NCI-H510A (cell line): ENCODE data around the gene SNAP23.
"Not testable (repeated sequence)": the region's sequence is repeated elsewhere in the genome, so short reads cannot be mapped to it uniquely, and the experiment has no call there.

Source experiments
- DNase-seq: peaks from one replicate; lab custom pipeline; 2025; lab: John Stamatoyannopoulos, UW

The SNAP23 gene

DNA sequence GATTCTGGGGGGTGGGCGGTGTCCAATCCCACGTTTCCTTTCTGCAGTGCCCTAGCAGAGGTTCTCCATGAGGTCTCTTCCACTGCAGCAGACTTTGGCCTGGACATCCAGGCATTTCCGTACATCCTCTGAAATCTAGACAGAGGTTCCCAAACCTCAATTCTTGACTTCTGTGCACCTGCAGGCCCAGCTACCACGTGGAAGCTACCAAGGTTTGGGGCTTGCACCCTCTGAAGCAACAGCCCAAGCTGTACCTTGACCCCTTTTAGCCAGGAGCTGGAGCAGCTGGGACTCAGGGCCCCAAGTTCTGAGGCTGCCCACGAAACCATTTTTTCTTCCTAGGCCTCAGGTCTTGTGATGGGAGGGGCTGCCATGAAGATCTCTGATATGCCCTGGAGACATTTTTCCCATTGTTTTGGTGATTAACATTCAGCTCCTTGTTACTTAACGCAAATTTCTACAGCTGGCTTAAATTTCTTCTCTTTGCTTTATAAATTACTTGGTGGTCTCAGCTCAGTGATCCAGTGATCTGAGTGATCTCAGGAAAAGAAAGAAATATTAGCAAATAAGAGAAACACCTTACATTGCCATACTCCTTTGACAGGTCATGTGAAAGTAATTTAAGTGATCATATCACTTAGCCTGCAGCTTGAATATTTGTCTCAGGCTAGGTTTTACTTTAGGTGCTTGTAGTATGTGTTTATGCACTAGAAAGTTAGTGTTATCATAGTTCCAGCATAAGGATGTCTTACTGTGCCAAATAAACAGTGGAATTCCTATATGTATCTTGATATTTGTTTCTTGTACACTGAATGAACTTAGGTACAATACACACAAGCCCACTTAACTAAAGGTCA lies 3.0 kb downstream of the SNAP23 start:
- no peak for DNase-seq

DNA sequence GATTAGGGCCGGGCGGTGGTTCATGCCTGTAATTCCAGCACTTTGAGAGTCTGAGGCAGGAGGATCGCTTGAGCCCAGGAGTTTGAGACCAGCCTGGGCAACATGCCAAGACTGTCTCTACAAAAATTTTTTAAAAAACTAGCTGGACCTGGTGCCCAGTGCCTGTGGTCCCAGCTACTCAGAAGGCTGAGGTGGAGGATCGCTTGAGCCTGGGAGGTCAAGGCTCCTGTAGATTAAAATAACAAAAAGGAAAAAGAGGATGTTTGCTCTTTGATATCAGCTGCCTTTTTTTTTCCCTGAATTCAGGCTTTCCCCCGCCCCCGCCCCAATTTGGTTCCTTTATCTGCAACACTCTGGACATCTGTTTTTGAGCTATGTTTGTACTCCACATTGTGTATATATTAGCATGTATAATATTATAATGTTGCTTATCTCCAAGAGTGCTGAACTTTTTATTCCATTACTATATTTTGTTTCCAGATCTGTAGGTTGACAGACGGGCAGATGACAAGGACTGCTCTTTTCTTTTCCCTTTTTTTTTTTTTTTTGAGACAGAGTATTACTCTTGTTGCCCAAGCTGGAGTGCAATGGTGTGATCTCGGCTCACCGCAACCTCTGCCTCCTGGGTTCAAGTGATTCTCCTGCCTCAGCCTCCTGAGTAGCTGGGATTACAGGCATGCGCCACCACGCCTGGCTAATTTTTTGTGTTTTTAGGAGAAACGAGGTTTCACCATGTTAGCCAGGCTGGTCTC lies 4.6 kb downstream of the SNAP23 start:
- DNase-seq = no peak

DNA sequence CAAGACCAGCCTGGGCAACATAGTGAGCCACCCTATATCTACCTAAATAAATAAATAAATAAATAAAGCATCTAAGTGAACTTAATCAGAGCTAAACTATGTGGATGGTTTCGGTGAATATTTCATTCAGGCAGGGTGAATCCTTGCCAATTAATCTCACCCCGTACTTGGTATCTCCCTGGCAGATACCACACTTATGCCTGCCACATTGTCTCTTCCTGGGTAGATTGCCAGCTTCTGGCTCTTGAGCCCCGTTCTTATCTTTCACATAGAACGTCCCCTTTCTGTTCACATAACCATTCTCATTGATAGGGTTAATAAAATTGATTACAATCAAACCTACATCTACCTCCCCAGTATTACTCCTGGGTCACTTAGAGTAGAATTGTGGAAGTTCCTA lies 7.0 kb downstream of the SNAP23 start:
- no peak for DNase-seq

DNA sequence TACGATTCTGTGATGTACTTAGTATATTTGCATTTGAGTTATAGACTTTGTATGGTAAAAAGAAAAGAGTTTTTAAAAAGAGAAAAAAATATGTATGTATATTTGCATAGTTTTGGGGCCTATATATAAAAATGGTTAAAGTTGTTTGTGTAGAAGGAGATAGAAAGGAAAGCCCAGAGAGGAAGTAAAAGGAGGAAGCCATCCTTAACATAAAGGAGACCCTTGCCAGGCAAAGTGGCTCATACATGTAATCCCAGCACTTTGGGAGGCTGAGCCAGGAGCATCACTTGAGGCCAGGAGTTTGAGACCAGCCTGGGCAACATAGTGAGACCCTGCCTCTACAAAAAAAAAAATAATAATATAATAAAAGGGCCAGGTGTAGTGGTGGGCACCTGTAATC lies 8.4 kb downstream of the SNAP23 start:
- DNase-seq = no peak

DNA sequence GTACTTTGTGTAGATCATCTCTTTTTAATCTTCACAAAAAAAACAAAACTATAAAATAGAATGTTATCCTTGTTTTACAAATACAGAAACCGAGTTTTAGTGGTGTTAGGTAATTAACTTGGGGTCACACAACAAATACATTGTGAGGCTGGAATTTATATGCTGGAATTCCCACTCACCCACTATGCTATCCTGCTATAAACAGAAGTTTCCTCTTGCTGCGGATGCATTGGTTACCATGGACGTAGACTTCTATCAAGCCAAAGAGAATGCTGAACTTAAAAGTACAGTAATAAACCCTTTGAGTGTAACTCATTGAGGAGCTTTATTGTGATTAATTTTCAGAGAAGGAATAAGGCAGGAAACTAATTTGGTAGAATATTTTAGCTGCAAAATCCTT lies 9.2 kb downstream of the SNAP23 start:
- DNase-seq = no peak

DNA sequence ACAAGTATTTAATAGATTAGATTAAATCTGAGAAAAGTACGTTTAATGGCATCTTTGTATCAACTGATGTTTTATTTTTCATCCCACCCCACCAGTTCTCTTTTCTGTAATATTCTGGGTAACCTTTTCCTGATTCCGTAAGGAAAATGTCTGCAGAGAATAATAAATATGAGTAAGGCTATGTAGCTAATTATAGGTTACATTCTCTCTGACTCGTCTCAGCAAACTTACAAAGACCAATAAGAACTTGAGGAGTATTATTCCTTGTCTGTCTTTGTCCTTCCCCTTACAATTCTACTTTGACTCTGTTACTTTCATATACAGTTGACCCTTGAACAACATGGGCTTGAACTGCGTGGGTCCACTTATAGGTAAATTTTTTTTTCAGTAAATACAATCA lies 12.1 kb downstream of the SNAP23 start:
- DNase-seq = no peak

DNA sequence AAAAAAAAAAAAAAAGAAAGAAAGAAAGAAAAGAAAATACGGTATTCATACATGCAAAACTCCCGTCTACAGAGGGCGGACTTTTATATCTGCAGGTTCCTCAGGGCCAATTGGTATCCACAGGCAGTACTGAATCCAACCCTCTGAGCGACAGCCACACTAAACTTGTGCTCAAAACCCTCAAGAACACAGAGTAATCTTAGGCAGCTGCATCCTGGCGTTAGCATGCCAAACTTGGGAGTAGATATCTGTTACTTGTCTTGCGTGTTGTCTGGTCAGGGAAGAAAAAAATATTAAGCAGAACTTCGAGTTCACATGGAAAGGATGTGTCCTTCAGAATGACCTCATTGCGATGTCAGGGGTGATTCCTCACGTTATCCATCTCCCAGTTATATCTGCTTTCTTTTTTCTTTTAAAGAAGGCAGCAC lies 12.8 kb downstream of the SNAP23 start:
- DNase-seq = no peak

DNA sequence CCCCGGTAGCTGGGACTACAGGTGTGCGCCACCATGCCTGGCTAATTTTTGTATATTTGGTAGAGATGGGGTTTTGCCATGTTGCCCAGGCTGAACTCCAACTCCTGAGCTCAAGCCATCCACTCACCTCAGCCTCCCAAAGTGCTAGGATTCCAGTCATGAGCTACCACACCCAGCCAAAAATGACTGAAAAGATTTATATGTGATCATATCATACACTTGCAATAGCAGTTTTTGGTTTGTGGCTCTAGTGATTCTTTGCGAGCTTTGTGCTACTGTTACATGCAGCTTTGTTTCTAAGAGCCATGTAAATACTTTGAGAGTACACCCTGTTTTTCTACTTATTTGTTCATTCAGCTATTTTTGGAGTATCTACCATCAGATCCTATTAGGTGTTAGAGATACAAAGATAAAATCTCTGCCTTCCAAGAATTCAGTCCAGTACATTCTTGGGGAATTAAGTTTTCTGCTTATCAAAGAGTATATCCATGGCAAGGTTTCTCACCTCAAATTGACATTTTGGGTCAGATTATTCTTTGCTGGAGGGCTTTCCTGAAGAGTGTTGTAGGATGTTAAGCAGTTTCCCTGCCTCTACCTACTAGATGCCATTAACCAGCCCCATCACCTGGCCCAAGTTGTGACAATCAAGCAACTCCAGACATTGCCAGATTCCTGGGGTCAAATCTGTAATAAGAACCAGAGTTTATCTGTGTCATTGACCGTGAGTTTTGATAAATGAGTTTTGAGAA lies 15.0 kb downstream of the SNAP23 start:
- DNase-seq = no peak

DNA sequence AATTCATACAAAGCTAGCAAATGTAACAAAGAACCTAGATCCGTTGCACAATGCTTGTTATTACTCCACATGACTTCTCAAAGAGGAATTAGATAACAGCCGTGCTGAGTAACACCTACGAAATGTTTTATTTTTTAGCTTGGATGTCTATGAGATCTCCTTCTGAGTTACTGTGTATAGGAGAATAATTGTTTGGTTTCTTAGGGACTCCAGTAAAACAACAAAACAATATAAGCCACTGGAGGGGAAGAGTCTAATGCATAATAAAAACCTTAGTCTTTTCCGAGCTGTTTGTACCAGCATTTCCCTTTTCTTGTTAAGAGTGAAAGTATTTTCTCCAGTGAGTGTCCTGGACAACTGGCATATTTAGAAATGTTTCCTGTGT lies 15.6 kb downstream of the SNAP23 start:
- no peak for DNase-seq

DNA sequence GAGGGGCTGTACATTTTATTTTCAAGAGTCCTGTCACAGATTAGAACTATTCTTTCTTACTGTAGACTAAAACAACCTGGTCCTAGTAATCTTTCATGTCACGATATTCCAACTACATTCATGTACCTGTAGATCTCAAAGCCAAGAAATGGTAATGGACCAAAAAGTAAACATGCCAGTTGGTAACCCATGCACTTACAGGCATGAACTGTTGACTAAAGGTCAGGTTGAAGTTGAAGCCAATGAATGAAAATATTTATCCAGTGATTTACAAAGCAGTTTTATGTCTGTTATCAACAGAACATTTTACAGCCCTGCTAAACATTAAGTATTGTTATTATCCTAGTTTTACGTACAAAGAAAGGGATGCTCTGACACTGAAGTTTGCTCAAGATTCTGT lies 27.9 kb downstream of the SNAP23 start:
- no peak for DNase-seq

DNA sequence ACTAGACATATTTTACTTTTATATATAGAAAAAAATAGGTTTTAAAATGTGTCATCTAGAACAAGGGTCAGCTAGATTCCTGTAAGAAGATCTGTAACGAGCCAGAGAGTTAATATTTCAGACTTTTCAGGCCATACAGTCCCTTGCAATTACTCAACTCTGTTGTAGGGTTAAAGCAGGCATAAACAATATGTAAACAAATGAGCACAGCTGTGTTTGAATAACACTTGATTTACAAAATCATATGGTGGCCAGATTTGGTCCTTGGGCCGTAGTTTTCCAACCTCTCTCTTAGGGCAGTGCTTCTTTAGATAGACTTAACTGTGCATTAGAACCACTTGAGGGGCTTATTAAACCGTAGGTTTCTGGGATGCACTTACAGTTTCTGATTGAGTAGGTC lies 33.5 kb downstream of the SNAP23 start:
- DNase-seq = no peak

DNA sequence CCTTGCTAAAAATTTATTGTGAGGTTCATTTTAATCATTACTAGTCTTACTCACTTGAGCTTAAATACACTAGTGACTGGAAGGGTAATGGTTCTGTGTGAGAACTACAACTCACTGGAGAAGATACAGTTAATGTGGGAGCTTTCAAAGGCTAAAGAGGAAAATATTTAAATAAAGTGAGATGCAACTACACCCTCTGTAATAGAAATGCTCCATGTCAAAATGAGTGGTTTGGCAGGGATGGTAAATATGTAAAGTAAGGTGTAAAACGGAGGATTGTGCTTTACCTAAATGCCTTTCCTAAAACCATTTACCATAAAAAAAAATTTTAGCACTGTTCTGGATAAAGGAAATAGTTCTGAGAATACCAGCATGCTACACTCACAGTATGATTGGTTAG lies 37.8 kb downstream of the SNAP23 start:
- DNase-seq = no peak

DNA sequence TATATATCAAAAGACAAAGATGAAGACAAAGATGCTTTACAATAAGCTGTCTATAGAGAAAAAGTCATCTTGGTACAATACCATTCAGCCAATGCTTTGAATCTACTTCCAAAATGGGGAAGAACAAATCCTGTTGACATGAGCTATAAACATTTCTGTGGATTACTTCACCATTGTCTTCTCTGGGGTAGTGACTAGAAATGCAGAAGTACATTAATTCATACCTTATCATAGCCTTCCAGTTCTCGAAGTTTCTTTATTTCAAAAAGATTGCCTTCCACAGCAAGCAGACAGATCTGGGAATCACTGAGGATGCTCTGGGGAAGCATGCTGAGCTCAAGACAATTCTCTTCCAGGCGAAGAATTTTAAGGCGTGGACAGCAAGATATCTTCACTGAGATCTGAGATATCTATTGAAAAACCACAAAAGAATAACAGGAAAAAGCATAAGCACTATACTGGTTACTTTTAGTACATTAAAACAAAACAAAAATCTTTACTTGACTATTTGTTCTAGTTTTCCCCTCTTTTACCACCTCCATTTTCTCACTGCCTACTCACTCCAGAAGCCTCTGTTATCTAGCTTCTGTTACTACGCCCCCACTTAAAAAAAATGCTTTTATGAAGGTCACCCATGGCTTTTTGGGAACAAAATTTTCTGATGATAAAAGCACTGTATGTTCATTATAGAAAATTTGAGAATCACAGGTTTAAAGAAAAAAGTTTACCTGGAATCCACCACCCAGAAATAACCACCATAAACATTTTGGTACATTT lies 49.6 kb downstream of the SNAP23 start:
- DNase-seq = no peak

DNA sequence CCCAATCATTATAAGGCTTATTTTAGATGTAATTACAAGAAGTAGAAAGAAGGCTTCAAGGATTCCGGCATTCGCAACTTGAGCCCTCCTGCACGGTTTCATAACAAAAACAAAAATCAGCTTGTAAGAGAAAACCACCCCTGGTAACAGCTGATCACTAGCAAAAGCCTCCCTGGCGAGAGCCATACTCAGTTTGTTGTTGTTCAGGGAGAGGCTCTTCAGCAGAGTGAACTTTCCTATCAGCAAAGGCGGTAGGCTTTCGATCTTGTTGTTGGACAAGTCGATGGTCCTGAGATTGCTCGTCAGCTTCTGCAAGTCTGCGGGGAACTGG lies 52.4 kb downstream of the SNAP23 start:
- DNase-seq = no peak

DNA sequence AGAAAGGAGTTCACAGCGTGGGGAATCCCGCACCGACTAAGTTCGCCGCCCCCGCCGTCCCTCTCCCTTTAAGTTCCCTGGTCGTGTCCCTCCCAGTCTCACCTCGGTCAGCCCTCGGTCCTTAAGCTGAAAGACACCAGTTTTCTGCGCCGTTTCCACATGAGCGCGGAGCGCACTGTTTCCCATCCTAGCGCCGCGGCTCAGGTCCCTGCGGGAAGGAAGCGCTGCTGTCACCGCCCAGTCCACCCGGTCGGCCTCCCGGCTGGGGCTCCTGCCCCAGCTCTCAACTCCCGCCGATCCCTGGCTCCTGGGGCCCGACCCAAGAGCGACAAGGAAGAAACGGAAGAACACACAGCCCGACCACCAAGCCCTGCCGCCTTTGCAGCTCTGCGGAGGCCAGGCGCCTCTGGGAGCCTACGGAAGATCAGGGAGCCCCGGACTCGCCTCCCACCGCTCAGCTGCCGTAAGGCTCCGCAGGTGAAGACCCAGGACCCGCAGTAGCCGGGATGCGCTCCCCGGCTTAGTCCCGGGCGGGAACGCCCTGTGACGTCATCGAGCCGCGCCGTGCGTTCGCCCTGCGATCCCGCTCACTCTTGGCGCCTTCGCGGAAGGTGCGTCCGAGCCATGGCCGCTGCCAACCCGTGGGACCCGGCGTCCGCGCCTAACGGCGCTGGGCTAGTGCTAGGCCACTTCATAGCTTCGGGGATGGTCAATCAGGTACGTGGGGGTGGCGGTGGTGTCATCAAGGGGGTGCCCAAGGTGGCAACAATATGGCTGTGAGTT lies 53.0 kb downstream of the SNAP23 start, which contains the start of the genes HAUS2 and LRRC57:
Gene HAUS2 (plus strand): TSS at position 590 of the 783 bp plus-strand sequence. CDS start 35 bp downstream, at position 625.
Gene LRRC57 (minus strand): TSS at position 545 of the 783 bp plus-strand sequence. CDS start 359 bp downstream, at position 186.
- peak; percentile 68 for DNase-seq

DNA sequence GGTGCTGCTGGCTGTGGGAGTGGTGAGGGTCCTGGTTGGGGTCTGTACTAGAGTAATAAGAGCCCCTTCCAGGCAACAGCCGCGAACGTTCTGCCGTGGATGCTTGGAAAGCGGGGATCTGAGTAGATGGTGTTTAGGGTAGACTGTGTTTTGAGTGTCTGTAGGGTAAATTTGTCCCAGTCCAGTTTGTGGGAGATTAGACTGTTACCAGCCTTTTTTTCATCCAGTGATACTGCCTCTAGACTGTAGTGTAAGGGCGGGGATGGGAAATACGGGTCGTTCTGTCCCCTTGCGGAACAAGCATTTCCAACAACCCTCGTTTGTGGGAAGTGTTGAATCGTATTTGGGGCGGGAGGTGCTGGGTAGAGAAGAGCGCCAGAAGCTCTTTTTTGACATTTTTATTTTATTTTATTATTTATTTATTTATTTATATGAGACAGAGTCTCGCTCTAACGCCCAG lies 53.6 kb downstream of the SNAP23 start:
- DNase-seq = no peak

DNA sequence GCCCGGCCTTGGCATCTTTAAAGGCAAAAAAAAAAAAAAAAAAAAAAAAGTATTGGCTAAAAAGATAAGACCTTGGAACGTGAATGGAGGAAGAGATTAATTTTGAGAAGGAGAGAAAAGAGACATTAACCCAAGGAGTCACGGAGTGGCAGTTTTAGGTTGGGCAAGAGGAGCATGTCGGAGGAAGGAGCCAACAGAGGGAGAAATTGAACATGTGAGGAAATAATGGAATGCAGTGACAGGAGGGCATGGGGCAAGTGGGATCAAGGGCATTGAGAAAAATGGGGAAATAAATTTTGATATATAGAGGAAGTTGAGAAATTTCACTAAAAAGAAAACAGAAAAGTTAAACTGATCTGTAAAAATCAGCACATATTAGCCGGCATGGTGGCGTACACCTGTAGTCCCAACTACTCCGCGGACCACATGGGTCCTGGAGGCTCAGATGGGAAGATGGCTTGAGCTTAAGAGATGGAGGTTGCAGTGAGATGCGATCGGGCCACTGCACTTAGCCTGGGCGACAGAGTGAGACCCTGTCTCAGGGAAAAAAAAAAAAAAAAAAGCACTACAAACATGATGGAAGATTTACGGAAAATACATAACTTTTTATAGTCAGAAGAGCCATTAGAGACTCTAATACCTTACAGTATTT lies 54.4 kb downstream of the SNAP23 start:
- DNase-seq = no peak

DNA sequence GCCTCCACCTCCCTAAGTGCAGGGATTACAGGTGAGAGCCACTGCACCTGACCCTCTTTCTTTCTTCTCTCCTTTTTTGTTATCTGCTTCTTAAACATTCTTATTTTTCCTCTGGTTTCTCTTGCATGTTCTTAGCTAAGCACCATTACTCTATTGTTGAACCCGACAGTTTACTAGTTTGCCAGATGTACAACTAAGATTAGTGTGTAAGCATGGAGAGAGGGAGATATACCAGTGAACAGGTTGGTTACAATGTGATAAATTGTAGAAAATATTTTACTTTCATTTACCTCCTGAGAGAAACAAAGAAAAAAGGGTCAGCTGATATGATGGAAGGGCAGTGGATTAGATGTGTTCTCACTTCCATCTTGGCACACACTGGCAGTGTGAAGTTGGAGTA lies 58.1 kb downstream of the SNAP23 start:
- no peak for DNase-seq

DNA sequence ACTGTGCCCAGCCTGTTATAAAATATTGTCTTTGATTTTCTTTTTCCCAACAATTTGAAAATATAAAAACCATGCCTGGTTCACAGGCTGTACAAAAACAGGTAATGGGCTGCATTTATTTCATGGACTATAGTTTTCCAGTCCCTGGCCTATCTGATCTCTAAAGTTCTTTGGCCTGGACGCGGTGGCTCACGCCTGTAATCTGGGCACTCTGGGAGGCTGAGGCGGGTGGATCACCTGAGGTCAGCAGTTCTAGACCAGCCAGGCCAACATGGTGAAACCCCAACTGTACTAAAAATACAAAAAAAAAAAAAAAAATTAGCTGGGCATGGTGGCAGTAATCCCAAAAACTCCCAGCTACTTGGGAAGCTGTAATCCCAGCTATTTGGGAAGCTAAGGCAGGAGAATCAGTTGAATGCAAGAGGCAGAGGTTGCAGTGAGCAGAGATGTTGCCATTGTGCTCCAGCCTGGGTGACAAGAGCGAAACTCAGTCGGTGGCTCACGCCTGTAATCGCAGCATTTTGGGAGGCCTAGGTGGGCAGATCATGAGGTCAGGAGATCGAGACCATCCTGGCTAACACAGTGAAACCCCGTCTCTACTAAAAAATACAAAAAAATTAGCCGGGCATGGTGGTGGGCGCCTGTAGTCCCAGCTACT lies 61.2 kb downstream of the SNAP23 start:
- not testable (repeated sequence) for DNase-seq

DNA sequence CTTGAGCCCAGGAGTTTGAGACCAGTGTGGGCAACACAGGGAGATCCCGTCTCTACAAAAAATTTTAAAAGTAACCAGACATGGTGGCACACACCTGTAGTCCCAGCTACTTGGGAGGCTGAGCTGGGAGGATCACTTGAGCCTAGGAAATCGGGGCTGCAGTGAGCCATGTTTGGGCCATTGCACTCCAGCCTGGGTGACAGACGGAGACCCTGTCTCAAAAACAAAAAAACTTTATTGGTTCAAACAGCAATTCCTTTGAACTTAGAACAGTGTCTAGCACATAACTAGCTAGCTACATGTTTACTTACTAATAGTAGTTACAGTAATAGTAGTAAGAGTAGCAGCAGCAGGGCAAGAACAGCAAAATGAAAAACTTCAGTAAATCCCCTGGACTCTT lies 63.3 kb downstream of the SNAP23 start:
- no peak for DNase-seq
